Measurements from ENCODE around the gene CAPN2.

GRCh38 chr1:223720971-223721591 is 8.7 kb downstream of the CAPN2 start:
- TF ChIP-seq POLR2A (IDR thresholded peaks at IDR 0.05; ENCODE audit: extremely low read depth, insufficient read length) (no peak), CTCF (IDR thresholded peaks at IDR 0.05; ENCODE audit: low read depth, low read length) (no peak)
